Measurements from ENCODE around the gene CDA. TPM values are rescaled to one million over a fixed set of nuclear protein-coding genes. Genes with fewer than 3 reads are reported as not detected.

CDA gene
- total RNA-seq, 2 donors from 2014 or later, result 1.3 to 24.3 TPM

GRCh38 chr1:20634594-20635084, 45.7 kb downstream of the CDA start:
- H3K9ac ChIP-seq (ENCODE audit: extremely low read depth, low read length, poor library complexity, severe bottlenecking), result no peak overlapping the region
- H3K27ac Mint-ChIP-seq, result peak overlapping the region; percentile 81

GRCh38 chr1:20636785-20637347, 48.0 kb downstream of the CDA start:
- H3K9me3 Mint-ChIP-seq, result no peaks in the 10 kb centered on the region
- WGBS, 2 experiments (ENCODE audit: insufficient coverage in 1 of 2, insufficient read length in 1 of 2), result 92 to 99% methylated on average over 8 of the region's 8 CpGs
- Histone ChIP-seq H3K36me3 (ENCODE audit: control insufficient read depth, insufficient read depth, low read length) (peaks cover 3% of the 10 kb centered on the region), H3K27ac (ENCODE audit: low read depth, low read length) (no peak overlapping the region), H3K4me3 (ENCODE audit: low read length) (no peak overlapping the region), H3K9ac (ENCODE audit: extremely low read depth, low read length, poor library complexity, severe bottlenecking) (no peak overlapping the region), H3K27me3 (ENCODE audit: control insufficient read depth, insufficient read depth, low read length, poor library complexity, severe bottlenecking) (no peaks in the 10 kb centered on the region), H3K9me3 (ENCODE audit: control insufficient read depth, low read length) (no peaks in the 10 kb centered on the region), H3K4me1 (ENCODE audit: control insufficient read depth, insufficient read depth, low read length) (no peaks in the 10 kb centered on the region)
- H3K36me3 Mint-ChIP-seq (ENCODE audit: low read depth), result peaks cover 25% of the 10 kb centered on the region
- no peak overlapping the region for H3K4me3 Mint-ChIP-seq
- DNase-seq, result peak; percentile 28
- H3K27ac Mint-ChIP-seq, result no peak overlapping the region
- H3K4me1 Mint-ChIP-seq, result peaks cover 4% of the 10 kb centered on the region
- H3K27me3 Mint-ChIP-seq (ENCODE audit: insufficient read depth), result no peaks in the 10 kb centered on the region
- TF ChIP-seq CTCF (conservative IDR thresholded peaks at IDR 0.05), result no peak

More at GRCh38 chr1:20634594-20635084, 45.7 kb downstream of the CDA start:
- Histone ChIP-seq H3K27ac (ENCODE audit: low read depth, low read length) (no peak overlapping the region), H3K36me3 (ENCODE audit: control insufficient read depth, insufficient read depth, low read length) (no peaks in the 10 kb centered on the region), H3K4me1 (ENCODE audit: control insufficient read depth, insufficient read depth, low read length) (no peaks in the 10 kb centered on the region), H3K9me3 (ENCODE audit: control insufficient read depth, low read length) (no peaks in the 10 kb centered on the region), H3K27me3 (ENCODE audit: control insufficient read depth, insufficient read depth, low read length, poor library complexity, severe bottlenecking) (no peaks in the 10 kb centered on the region), H3K4me3 (ENCODE audit: low read length) (peak overlapping the region; percentile 88)
- H3K9me3 Mint-ChIP-seq, result peaks cover 7% of the 10 kb centered on the region
- H3K4me3 Mint-ChIP-seq, result peak overlapping the region; percentile 67
- H3K27me3 Mint-ChIP-seq (ENCODE audit: insufficient read depth), result no peaks in the 10 kb centered on the region
- WGBS, 2 experiments (ENCODE audit: insufficient coverage in 1 of 2, insufficient read length in 1 of 2), result 10 to 20% methylated on average over 2 to 4 of the region's 4 CpGs
- no peak for TF ChIP-seq CTCF (conservative IDR thresholded peaks at IDR 0.05)
- peaks cover 4% of the 10 kb centered on the region for H3K4me1 Mint-ChIP-seq
- peaks cover 14% of the 10 kb centered on the region for H3K36me3 Mint-ChIP-seq (ENCODE audit: low read depth)
- peak; percentile 85 for DNase-seq

GRCh38 chr1:20640183-20640597, 51.3 kb downstream of the CDA start:
- Mint-ChIP-seq H3K4me3 (no peak overlapping the region), H3K9me3 (no peaks in the 10 kb centered on the region), H3K27me3 (ENCODE audit: insufficient read depth) (no peaks in the 10 kb centered on the region), H3K27ac (no peak overlapping the region), H3K4me1 (no peaks in the 10 kb centered on the region), H3K36me3 (ENCODE audit: low read depth) (peaks cover 35% of the 10 kb centered on the region)
- Histone ChIP-seq H3K36me3 (ENCODE audit: control insufficient read depth, insufficient read depth, low read length) (peaks cover 11% of the 10 kb centered on the region), H3K9me3 (ENCODE audit: control insufficient read depth, low read length) (no peaks in the 10 kb centered on the region), H3K4me1 (ENCODE audit: control insufficient read depth, insufficient read depth, low read length) (no peaks in the 10 kb centered on the region), H3K27ac (ENCODE audit: low read depth, low read length) (no peak overlapping the region), H3K9ac (ENCODE audit: extremely low read depth, low read length, poor library complexity, severe bottlenecking) (no peak overlapping the region), H3K27me3 (ENCODE audit: control insufficient read depth, insufficient read depth, low read length, poor library complexity, severe bottlenecking) (no peaks in the 10 kb centered on the region), H3K4me3 (ENCODE audit: low read length) (no peak overlapping the region)
- 6 to 23% methylated on average over 4 to 6 of the region's 6 CpGs for WGBS, 2 experiments (ENCODE audit: insufficient coverage in 1 of 2, insufficient read length in 1 of 2)
- peak; percentile 88 for TF ChIP-seq CTCF (conservative IDR thresholded peaks at IDR 0.05)
- DNase-seq, result peak; percentile 85

All from endodermal cell (in vitro differentiated cells).